ENCODE data around the gene ZNF223.
A peak's percentile ranks its signal among the peaks of the same experiment; 100 is the strongest.

ZNF223 gene

GRCh38 chr19:44051650-44052402 is at the start of gene ZNF223:
Gene ZNF223, plus strand, starts transcription at chr19:44052036. Its CDS starts 3,141 bp downstream, at chr19:44055177.
- peak; percentile 91 to 93 for ATAC-seq

GRCh38 chr19:44002212-44002565 is 49.6 kb upstream of the ZNF223 start:
- ATAC-seq = no peak

- peak; percentile 99 for ATAC-seq
Observed at GRCh38 chr19:44002566-44003460, 49.0 kb upstream of the ZNF223 start, which contains the start of gene ZNF230. Gene ZNF230, plus strand, starts transcription at chr19:44002957. Its CDS starts 4,122 bp downstream, at chr19:44007079.

DNA sequence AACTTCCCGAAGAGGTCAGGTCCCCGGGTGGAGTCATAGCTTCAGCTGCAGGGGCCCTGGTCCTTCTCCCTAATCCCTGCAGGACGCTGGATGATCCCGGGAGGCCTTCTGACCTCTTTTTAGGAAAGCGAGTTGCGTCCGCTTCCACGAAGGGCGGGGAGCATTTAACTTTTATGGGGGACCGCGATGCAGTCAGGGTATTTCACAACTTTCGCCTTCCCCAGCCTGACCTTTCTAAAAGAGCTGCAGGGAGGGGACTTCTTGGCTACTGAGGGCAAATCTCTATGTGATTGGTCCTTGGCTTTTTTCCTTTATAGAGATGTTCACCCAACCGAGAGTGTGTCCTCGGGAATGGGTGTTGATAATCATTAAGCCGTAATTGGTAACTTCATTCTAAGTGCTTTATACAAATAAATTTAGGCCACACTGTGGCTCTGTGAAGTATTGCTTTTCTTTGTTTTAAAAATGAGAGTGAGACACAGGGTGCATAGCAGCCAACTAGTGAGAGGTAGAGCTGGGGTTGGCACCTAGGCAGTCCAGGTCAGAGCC is 48.3 kb upstream of the ZNF223 start:
- no peak for ATAC-seq

- ATAC-seq = no peak
Observed at GRCh38 chr19:44005973-44006372, 45.9 kb upstream of the ZNF223 start.

GRCh38 chr19:44007473-44007872 is 44.4 kb upstream of the ZNF223 start:
- ATAC-seq = no peak

- no peak for ATAC-seq
Observed at GRCh38 chr19:44010468-44010867, 41.4 kb upstream of the ZNF223 start.

GRCh38 chr19:44019498-44019897 is 32.3 kb upstream of the ZNF223 start:
- ATAC-seq = no peak

DNA sequence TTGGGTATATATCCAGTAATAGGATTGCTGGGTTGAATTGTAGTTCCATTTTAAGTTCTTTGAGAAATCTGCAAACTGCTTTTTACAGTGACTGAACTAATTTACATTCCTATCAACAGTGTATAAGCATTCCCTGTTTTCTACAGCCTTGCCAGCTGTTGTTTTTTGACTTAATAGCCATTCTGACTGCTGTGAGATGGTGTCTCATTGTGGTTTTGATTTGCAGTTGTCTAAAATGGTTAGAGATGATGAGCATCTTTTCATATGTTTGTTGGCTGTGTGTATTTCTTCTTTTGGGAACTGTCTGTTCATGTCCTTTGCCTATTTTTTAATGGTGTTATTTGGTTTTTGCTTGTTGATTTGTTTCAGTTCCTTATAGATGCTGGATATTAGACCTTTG is 30.6 kb upstream of the ZNF223 start:
- no peak for ATAC-seq

GRCh38 chr19:44024900-44025216 is 27.0 kb upstream of the ZNF223 start:
- ATAC-seq = no peak

DNA sequence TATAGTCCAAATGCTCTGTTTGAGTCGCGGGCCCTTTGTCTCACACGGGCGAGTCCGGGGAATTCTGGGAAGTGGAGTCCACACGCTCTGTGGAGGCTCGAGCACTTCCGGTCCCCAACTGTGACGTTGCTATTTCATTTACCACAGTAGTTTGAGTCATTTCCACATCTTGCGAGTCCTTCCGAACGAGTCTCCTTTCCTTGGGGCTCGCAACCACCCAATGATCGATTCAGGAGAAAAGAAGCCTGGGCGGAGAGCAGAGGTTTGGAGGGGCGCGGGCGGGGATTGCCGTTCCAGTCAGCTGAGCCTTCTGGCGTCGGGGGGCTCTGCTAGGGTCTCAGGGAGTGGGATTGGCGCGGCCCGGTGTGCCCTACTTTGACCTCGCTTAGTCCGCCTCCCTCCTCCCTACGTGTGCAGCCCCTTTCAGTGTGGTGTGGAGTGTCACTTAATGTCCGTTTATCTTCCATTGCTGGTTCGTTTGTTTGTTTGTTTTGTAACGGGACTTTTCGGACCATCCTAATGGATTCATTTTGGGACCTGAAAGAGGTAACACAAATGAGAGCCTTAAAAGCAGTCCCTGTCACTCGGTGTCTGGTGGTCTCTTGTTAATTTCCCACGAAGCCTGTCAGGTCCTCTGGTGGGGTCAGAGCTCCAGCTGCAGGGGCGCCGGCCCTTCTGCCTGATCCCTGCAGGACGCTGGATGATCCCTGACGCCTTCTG is 26.5 kb upstream of the ZNF223 start, which contains the start of gene ZNF222:
Gene ZNF222, plus strand, starts transcription at position 163 of the 720 bp plus-strand sequence. Its CDS starts 58 bp downstream, at position 221.
- ATAC-seq = peak; percentile 100

GRCh38 chr19:44026622-44027021 is 25.2 kb upstream of the ZNF223 start:
- no peak for ATAC-seq

DNA sequence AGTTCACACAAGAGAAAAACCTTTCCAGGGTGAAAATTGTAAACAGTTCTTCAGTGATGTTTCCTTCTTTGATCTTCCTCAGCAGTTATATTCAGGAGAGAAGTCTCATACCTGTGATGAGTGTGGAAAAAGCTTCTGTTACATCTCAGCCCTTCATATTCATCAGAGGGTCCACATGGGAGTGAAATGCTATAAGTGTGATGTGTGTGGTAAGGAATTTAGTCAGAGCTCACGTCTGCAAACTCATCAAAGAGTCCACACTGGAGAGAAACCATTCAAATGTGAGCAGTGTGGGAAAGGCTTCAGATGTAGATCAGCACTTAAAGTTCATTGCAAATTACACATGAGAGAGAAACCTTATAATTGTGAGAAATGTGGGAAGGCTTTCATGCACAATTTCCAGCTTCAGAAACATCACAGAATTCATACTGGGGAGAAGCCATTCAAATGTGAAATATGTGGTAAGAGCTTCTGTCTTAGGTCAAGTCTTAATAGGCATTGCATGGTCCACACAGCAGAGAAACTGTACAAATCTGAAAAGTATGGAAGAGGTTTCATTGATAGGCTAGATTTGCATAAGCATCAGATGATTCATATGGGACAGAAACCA is 19.7 kb upstream of the ZNF223 start:
- ATAC-seq = no peak

- ATAC-seq = no peak
Observed at GRCh38 chr19:44042147-44042546, 9.7 kb upstream of the ZNF223 start.

- ATAC-seq = peak; percentile 54 to 60
Observed at GRCh38 chr19:44050740-44051649, 841 bp upstream of the ZNF223 start.

- ATAC-seq = no peak
Observed at GRCh38 chr19:44055870-44056269, 4.0 kb downstream of the ZNF223 start.

- ATAC-seq = no peak
Observed at GRCh38 chr19:44059229-44059628, 7.4 kb downstream of the ZNF223 start.

DNA sequence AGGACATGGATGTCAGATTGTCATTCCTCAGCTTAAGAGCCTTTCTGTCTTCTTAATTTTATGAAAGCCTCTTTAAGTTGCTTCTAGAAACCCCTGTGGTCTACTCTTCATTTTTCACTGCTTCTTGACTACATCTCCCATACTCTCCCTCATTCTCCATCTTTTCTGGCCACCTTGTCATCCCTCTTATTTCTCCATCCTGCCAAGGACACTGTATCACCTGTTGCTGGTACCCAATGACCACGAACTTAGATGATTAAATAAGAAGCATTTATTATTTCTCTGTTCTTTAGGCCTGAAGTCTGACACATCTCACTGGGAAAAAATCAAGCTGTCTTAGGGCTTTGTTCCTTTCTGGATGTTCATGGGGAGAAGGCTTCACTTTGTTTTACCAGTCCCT is 9.2 kb downstream of the ZNF223 start:
- ATAC-seq = no peak

- no peak for ATAC-seq
Observed at GRCh38 chr19:44066305-44066704, 14.5 kb downstream of the ZNF223 start.

GRCh38 chr19:44069415-44069814 is 17.6 kb downstream of the ZNF223 start:
- no peak for ATAC-seq

DNA sequence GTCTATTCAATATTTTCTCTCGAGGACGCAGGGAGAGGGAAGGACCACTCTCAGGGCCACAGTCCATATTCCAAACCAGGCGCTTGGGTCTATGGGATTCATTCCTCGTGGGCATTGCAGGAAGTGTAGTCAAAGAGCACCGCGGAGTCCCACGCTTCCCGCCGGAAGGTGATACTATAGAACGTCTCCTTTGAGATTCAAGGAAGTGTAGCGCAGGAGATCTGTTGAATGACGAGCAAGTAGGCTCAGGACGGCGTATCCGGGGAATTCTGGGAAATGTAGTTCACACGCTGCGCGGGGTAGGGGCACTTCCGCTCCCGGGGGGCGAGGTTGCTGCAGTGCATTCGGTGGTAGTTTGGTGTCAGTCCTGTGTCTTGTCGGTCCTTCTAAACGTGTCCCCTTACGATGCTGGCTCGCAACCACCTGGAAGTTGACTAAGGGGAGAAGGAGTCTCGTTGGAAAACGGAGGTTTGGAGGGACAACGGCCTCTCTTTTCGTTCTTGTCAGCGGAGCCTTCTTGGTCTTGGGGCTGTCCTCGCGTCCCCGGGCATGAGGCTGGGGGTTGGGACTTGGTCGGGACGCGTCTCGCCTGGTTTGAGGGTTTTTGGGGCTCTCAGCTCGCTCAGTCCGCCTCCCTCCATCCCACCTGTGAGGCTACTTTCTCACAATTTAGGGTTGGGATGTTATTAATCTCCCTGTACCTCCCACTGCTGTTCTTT is 20.1 kb downstream of the ZNF223 start, which contains the start of gene ZNF284:
Gene ZNF284, plus strand, starts transcription at position 336 of the 719 bp plus-strand sequence. CDS start 4,231 bp downstream, outside the sequence.
- peak; percentile 99 to 100 for ATAC-seq
